22Rv1 (cell line): ENCODE results near the gene USP2.

Experiments used
- CTCF ChIP-seq: fragments of 450-650 bp; IDR thresholded peaks from 2 replicates; pipeline ENCODE4 v1.5.1; 2017; ENCODE audit warnings: mild to moderate bottlenecking
- ZFX ChIP-seq: fragments of 450-650 bp; IDR thresholded peaks from 2 replicates; pipeline ENCODE4 v1.6.1; 2017; ENCODE audit warnings: antibody characterized with exemption, borderline replicate concordance

- no peak for TF ChIP-seq CTCF
- TF ChIP-seq ZFX: no peak
Measured at GRCh38 chr11:119324189-119324588, 57.3 kb downstream of the USP2 start.
